Measurements from ENCODE around the gene MOB1A. TPM values are rescaled to one million over a fixed set of nuclear protein-coding genes. Genes with fewer than 3 reads are reported as not detected.

MOB1A gene
- total RNA-seq = 90.4 to 98.3 TPM (median 96.4 TPM) in 3 replicates

GRCh38 chr2:74178211-74179062, at the start of gene MOB1A:
Gene MOB1A, minus strand, starts transcription at chr2:74178879. Its CDS starts 205 bp downstream, at chr2:74178674.
- H3K9me3 Mint-ChIP-seq = peaks cover 14% of the 10 kb centered on the region
- peaks cover 10% of the 10 kb centered on the region for H3K4me1 Mint-ChIP-seq
- peaks cover 17% of the 10 kb centered on the region for H3K36me3 Mint-ChIP-seq
- H3K27me3 Mint-ChIP-seq (ENCODE audit: low read depth) = no peaks in the 10 kb centered on the region
- no peak for TF ChIP-seq CTCF (IDR thresholded peaks at IDR 0.05; ENCODE audit: unreplicated experiment)
- peak within 1 kb of the TSS; percentile 97 for H3K27ac Mint-ChIP-seq
- peak within 1 kb of the TSS; percentile 89 for H3K4me3 Mint-ChIP-seq
- peak; percentile 96 to 97 for DNase-seq (ENCODE audit: low spot score in 2 of 2, unreplicated experiment in 2 of 2)

- Mint-ChIP-seq H3K4me3 (no peak overlapping the region), H3K9me3 (no peaks in the 10 kb centered on the region), H3K27me3 (ENCODE audit: low read depth) (no peaks in the 10 kb centered on the region), H3K36me3 (no peaks in the 10 kb centered on the region), H3K4me1 (peaks cover 7% of the 10 kb centered on the region), H3K27ac (no peak overlapping the region)
- DNase-seq (ENCODE audit: low spot score in 2 of 2, unreplicated experiment in 2 of 2) = no peak
- TF ChIP-seq CTCF (IDR thresholded peaks at IDR 0.05; ENCODE audit: unreplicated experiment) = no peak
These were observed 49.0 kb upstream of the MOB1A start for GRCh38 chr2:74227646-74228045.

- no peak for DNase-seq (ENCODE audit: low spot score in 2 of 2, unreplicated experiment in 2 of 2)
- no peaks in the 10 kb centered on the region for H3K9me3 Mint-ChIP-seq
- no peaks in the 10 kb centered on the region for H3K27me3 Mint-ChIP-seq (ENCODE audit: low read depth)
- no peak for TF ChIP-seq CTCF (IDR thresholded peaks at IDR 0.05; ENCODE audit: unreplicated experiment)
- H3K4me1 Mint-ChIP-seq = peaks cover 7% of the 10 kb centered on the region
- peaks cover 1% of the 10 kb centered on the region for H3K36me3 Mint-ChIP-seq
- no peak overlapping the region for H3K27ac Mint-ChIP-seq
- H3K4me3 Mint-ChIP-seq = no peak overlapping the region
These were observed 48.1 kb upstream of the MOB1A start for GRCh38 chr2:74226648-74227213.

GRCh38 chr2:74225698-74226459, 47.2 kb upstream of the MOB1A start:
- no peak overlapping the region for H3K4me3 Mint-ChIP-seq
- no peak for TF ChIP-seq CTCF (IDR thresholded peaks at IDR 0.05; ENCODE audit: unreplicated experiment)
- H3K27me3 Mint-ChIP-seq (ENCODE audit: low read depth) = no peaks in the 10 kb centered on the region
- no peaks in the 10 kb centered on the region for H3K9me3 Mint-ChIP-seq
- peaks cover 1% of the 10 kb centered on the region for H3K36me3 Mint-ChIP-seq
- peaks cover 7% of the 10 kb centered on the region for H3K4me1 Mint-ChIP-seq
- H3K27ac Mint-ChIP-seq = no peak overlapping the region
- DNase-seq (ENCODE audit: low spot score in 2 of 2, unreplicated experiment in 2 of 2) = no peak

- Mint-ChIP-seq H3K27me3 (ENCODE audit: low read depth) (no peaks in the 10 kb centered on the region), H3K9me3 (no peaks in the 10 kb centered on the region), H3K36me3 (peaks cover 3% of the 10 kb centered on the region), H3K4me1 (peaks cover 7% of the 10 kb centered on the region), H3K4me3 (no peak overlapping the region), H3K27ac (no peak overlapping the region)
- no peak for TF ChIP-seq CTCF (IDR thresholded peaks at IDR 0.05; ENCODE audit: unreplicated experiment)
- no peak for DNase-seq (ENCODE audit: low spot score in 2 of 2, unreplicated experiment in 2 of 2)
These were observed 45.5 kb upstream of the MOB1A start for GRCh38 chr2:74223941-74224770.
